ENCODE results near the gene NEDD4. TPM values are rescaled to one million over a fixed set of nuclear protein-coding genes. Genes with fewer than 3 reads are reported as not detected.
A peak's percentile ranks its signal among the peaks of the same experiment; 100 is the strongest.
"Not testable (repeated sequence)": the region's sequence is repeated elsewhere in the genome, so short reads cannot be mapped to it uniquely, and the experiment has no call there.

The NEDD4 gene
- total RNA-seq, 1 experiment from 2014 or later, result 56.8 TPM

DNA sequence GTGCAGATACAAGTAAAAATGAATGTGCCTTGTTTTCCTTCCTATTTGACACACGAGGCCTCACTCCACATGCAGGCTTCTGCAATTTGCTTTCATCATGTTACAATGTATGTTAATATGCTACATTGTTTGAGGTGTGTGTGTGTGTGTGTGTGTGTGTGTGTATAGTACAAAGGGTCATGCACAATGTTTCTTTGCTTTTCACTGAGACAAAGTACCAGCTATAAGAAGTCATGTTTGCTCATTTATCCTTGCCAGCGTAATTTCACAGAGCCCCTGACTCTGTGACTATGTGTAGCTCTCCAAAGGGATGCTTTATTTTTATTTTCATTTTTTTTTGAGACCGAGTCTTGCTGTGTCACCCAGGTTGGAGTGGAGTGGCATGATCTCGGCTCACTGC, 38.0 kb upstream of the NEDD4 start:
- no peak for DNase-seq
- TF ChIP-seq, protein P1, sequence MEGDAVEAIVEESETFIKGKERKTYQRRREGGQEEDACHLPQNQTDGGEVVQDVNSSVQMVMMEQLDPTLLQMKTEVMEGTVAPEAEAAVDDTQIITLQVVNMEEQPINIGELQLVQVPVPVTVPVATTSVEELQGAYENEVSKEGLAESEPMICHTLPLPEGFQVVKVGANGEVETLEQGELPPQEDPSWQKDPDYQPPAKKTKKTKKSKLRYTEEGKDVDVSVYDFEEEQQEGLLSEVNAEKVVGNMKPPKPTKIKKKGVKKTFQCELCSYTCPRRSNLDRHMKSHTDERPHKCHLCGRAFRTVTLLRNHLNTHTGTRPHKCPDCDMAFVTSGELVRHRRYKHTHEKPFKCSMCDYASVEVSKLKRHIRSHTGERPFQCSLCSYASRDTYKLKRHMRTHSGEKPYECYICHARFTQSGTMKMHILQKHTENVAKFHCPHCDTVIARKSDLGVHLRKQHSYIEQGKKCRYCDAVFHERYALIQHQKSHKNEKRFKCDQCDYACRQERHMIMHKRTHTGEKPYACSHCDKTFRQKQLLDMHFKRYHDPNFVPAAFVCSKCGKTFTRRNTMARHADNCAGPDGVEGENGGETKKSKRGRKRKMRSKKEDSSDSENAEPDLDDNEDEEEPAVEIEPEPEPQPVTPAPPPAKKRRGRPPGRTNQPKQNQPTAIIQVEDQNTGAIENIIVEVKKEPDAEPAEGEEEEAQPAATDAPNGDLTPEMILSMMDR (IDR thresholded peaks at IDR 0.05; ENCODE audit: unreplicated experiment), result no peak
- CTCF ChIA-PET, result interaction anchor here (0.7 kb wide), 1 partner anchor 97 kb away, joined by 3 read pairs; no protein-coding TSS in a partner anchor
- no TSS peak for BruUV-seq (replicated peaks)
- Mint-ChIP-seq H3K4me3 (ENCODE audit: low read depth, unreplicated experiment) (no peak overlapping the region), H3K9me3 (ENCODE audit: low read depth, unreplicated experiment) (no peaks in the 10 kb centered on the region), H3K36me3 (ENCODE audit: insufficient read depth, unreplicated experiment) (no peaks in the 10 kb centered on the region), H3K27ac (ENCODE audit: unreplicated experiment) (no peak overlapping the region), H3K27me3 (ENCODE audit: unreplicated experiment) (no peaks in the 10 kb centered on the region), H3K4me1 (ENCODE audit: low read depth, unreplicated experiment) (peaks cover 31% of the 10 kb centered on the region)
- intact Hi-C loops (cut with micrococcal nuclease; ENCODE audit: unreplicated experiment), result no loop called here

DNA sequence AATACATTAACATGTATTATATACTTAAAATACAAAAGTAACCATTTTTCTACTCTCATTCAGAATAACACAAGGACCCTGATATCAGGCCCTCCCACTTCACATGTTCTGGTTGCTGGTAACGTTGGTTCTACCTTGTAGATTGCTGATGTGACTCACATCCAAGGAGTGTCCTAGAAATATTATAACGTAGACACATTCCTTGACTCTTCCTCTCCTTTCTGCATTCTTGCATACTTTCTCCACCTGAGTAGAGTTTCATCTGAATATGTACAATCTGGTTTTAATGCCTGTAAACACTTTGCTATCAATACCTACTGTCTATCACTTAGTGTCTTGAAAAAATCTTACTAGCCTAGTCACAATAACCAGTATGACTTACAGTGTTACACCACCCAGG, 35.0 kb upstream of the NEDD4 start:
- BruUV-seq (replicated peaks), result no TSS peak
- intact Hi-C loops (cut with micrococcal nuclease; ENCODE audit: unreplicated experiment), result no loop called here
- H3K4me3 Mint-ChIP-seq (ENCODE audit: low read depth, unreplicated experiment), result no peak overlapping the region

DNA sequence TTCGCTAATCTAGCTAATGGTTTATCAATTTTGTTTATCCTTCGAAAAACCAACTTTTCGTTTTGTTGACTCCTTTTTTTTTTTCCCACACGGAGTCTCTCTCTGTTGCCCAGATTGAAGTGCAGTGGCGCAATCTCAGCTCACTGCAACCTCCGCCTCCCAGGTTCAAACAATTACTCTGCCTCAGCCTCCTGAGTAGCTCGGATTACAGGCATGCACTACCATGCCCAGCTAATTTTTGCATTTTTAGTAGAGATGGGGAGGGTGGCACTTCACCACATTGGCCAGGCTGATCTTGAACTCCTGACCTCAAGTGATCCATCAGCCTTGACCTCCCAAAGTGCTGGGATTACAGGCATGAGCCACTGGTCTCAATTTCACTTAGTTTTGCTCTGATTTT, 29.7 kb upstream of the NEDD4 start:
- BruUV-seq (replicated peaks); H3K9me3 Mint-ChIP-seq (ENCODE audit: low read depth, unreplicated experiment); DNase-seq; H3K27ac Mint-ChIP-seq (ENCODE audit: unreplicated experiment); CTCF ChIA-PET; H3K27me3 Mint-ChIP-seq (ENCODE audit: unreplicated experiment); intact Hi-C loops (cut with micrococcal nuclease; ENCODE audit: unreplicated experiment): not testable (repeated sequence)
- Mint-ChIP-seq H3K4me3 (ENCODE audit: low read depth, unreplicated experiment) (peak overlapping the region; percentile 64), H3K36me3 (ENCODE audit: insufficient read depth, unreplicated experiment) (peaks cover 23% of the 10 kb centered on the region), H3K4me1 (ENCODE audit: low read depth, unreplicated experiment) (peaks cover 27% of the 10 kb centered on the region)

More for the DNA sequence above, 35.0 kb upstream of the NEDD4 start:
- H3K36me3 Mint-ChIP-seq (ENCODE audit: insufficient read depth, unreplicated experiment), result no peaks in the 10 kb centered on the region
- peak overlapping the region; percentile 4 for H3K27ac Mint-ChIP-seq (ENCODE audit: unreplicated experiment)
- no peak for DNase-seq
- peaks cover 21% of the 10 kb centered on the region for H3K4me1 Mint-ChIP-seq (ENCODE audit: low read depth, unreplicated experiment)
- CTCF ChIA-PET, result interaction anchor here (0.6 to 1.1 kb wide), 2 partner anchors 9 to 228 kb away, joined by 5 to 7 read pairs; no protein-coding TSS in a partner anchor
- TF ChIP-seq, protein P1 (IDR thresholded peaks at IDR 0.05; ENCODE audit: unreplicated experiment), result no peak
- no peaks in the 10 kb centered on the region for H3K27me3 Mint-ChIP-seq (ENCODE audit: unreplicated experiment)
- H3K9me3 Mint-ChIP-seq (ENCODE audit: low read depth, unreplicated experiment), result no peaks in the 10 kb centered on the region

DNA sequence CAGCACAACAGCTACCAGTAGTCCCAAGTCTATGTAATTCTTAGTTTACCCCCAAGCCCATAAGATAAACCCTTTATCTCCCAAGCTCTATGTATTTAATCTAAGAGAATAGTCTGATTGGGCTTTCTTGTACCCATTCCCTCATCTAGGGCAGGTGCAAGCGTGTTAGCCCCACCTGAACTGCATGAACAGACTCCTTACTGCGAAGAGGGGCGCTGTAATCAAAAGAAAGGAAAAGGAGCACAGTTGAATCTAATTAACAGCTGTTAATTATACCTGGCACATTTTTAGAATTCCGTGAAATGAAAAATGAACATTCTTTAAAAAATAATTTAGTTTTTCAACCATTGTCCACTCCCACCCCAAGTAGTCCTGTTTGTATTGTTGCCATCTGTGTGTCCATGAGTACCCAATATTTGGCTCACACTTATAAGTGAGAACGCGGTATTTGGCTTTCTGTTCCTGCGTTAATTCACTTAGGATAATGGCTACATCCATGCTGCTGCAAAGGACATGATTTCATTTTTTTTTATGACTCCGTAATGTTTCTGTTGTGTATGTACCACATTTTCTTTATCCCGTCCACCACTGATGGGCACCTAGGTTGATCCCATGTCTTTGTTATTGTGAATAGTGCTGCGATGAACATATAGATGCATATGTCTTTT, 26.5 kb upstream of the NEDD4 start:
- DNase-seq, result no peak
- Mint-ChIP-seq H3K4me3 (ENCODE audit: low read depth, unreplicated experiment) (peak overlapping the region; percentile 64), H3K36me3 (ENCODE audit: insufficient read depth, unreplicated experiment) (peaks cover 27% of the 10 kb centered on the region), H3K27me3 (ENCODE audit: unreplicated experiment) (no peaks in the 10 kb centered on the region), H3K9me3 (ENCODE audit: low read depth, unreplicated experiment) (peaks cover 6% of the 10 kb centered on the region), H3K4me1 (ENCODE audit: low read depth, unreplicated experiment) (peaks cover 16% of the 10 kb centered on the region), H3K27ac (ENCODE audit: unreplicated experiment) (peak overlapping the region; percentile 32)
- intact Hi-C loops (cut with micrococcal nuclease; ENCODE audit: unreplicated experiment), result loop anchor here (5.0 kb wide), 1 partner anchor 32 kb away; no protein-coding TSS in a partner anchor
- TF ChIP-seq, protein P1 (IDR thresholded peaks at IDR 0.05; ENCODE audit: unreplicated experiment), result no peak
- no TSS peak for BruUV-seq (replicated peaks)
- CTCF ChIA-PET, result interaction anchor here (0.9 to 1.8 kb wide), 3 partner anchors 9 to 78 kb away, joined by 3 to 5 read pairs (median 5); no protein-coding TSS in a partner anchor
